ENCODE results near the gene FOXP2. TPM values are rescaled to one million over a fixed set of nuclear protein-coding genes. Genes with fewer than 3 reads are reported as not detected.
A peak's percentile ranks its signal among the peaks of the same experiment; 100 is the strongest.

The FOXP2 gene
- total and polyA plus RNA-seq, 2 experiments from 2014 or later: 1.3 to 1.5 TPM

DNA sequence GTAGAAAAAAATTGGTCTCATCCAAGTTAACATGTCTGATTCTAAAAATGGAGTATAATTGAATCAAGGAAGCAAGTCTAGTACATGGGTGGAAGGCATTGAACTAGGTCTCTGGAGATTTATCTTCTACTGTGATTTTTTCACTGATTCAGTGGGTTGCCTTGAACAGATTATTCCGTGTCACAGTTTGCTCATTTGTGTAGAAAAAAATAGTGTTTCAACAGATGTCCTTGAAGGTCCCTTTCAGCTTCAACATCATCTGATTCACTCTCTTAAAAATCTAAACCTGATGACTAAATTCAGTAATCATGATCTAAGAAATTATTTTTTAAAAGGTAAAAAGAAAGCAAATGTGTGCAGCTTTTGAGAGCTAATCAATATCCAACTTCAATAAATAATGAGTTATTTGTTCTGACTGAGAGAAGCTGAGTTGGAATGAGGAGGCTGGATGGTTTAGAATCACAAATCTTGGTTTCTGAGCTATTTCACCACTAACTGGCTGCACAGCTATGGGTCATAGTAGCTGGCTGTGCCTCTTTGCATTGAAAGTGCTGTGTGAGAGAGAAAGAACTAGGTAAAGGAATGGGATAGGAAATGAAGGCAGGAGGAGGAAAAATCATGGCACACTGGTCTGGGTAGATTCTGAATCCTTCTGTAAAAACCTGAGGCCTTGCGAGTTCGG is 285.8 kb downstream of the FOXP2 start:
- no peaks in the 10 kb centered on the region for H3K4me1 ChIP-seq (ENCODE audit: low read depth)
- H3K9me3 ChIP-seq (ENCODE audit: low read depth): no peaks in the 10 kb centered on the region
- no peak overlapping the region for H3K27ac ChIP-seq
- DNase-seq (ENCODE audit: low read depth in 1 of 2, low spot score in 1 of 2): no peak
- H3K27me3 ChIP-seq: no peaks in the 10 kb centered on the region
- no peaks in the 10 kb centered on the region for H3K36me3 ChIP-seq
- no peak overlapping the region for H3K4me3 ChIP-seq
- TF ChIP-seq, protein P1, sequence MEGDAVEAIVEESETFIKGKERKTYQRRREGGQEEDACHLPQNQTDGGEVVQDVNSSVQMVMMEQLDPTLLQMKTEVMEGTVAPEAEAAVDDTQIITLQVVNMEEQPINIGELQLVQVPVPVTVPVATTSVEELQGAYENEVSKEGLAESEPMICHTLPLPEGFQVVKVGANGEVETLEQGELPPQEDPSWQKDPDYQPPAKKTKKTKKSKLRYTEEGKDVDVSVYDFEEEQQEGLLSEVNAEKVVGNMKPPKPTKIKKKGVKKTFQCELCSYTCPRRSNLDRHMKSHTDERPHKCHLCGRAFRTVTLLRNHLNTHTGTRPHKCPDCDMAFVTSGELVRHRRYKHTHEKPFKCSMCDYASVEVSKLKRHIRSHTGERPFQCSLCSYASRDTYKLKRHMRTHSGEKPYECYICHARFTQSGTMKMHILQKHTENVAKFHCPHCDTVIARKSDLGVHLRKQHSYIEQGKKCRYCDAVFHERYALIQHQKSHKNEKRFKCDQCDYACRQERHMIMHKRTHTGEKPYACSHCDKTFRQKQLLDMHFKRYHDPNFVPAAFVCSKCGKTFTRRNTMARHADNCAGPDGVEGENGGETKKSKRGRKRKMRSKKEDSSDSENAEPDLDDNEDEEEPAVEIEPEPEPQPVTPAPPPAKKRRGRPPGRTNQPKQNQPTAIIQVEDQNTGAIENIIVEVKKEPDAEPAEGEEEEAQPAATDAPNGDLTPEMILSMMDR (IDR thresholded peaks at IDR 0.05; ENCODE audit: low read depth, low read length): no peak

GRCh38 chr7:114703677-114704076 is 289.1 kb downstream of the FOXP2 start:
- H3K36me3 ChIP-seq: no peaks in the 10 kb centered on the region
- DNase-seq (ENCODE audit: low read depth in 1 of 2, low spot score in 1 of 2): peak in 1 of 2 donors; percentile 56
- no peaks in the 10 kb centered on the region for H3K27me3 ChIP-seq
- TF ChIP-seq, protein P1 (IDR thresholded peaks at IDR 0.05; ENCODE audit: low read depth, low read length): no peak
- no peaks in the 10 kb centered on the region for H3K4me1 ChIP-seq (ENCODE audit: low read depth)
- no peak overlapping the region for H3K27ac ChIP-seq
- H3K4me3 ChIP-seq: no peak overlapping the region
- no peaks in the 10 kb centered on the region for H3K9me3 ChIP-seq (ENCODE audit: low read depth)

GRCh38 chr7:114708646-114709045 is 294.0 kb downstream of the FOXP2 start:
- DNase-seq (ENCODE audit: low read depth in 1 of 2, low spot score in 1 of 2): no peak
- H3K27ac ChIP-seq: no peak overlapping the region
- no peak overlapping the region for H3K4me3 ChIP-seq
- H3K4me1 ChIP-seq (ENCODE audit: low read depth): peaks cover 6% of the 10 kb centered on the region
- TF ChIP-seq, protein P1 (IDR thresholded peaks at IDR 0.05; ENCODE audit: low read depth, low read length): no peak
- no peaks in the 10 kb centered on the region for H3K27me3 ChIP-seq
- H3K9me3 ChIP-seq (ENCODE audit: low read depth): no peaks in the 10 kb centered on the region
- H3K36me3 ChIP-seq: no peaks in the 10 kb centered on the region

- no peaks in the 10 kb centered on the region for H3K27me3 ChIP-seq
- H3K36me3 ChIP-seq: no peaks in the 10 kb centered on the region
- H3K9me3 ChIP-seq (ENCODE audit: low read depth): no peaks in the 10 kb centered on the region
- TF ChIP-seq, protein P1 (IDR thresholded peaks at IDR 0.05; ENCODE audit: low read depth, low read length): no peak
- no peak overlapping the region for H3K27ac ChIP-seq
- peaks cover 6% of the 10 kb centered on the region for H3K4me1 ChIP-seq (ENCODE audit: low read depth)
- no peak for DNase-seq (ENCODE audit: low read depth in 1 of 2, low spot score in 1 of 2)
- no peak overlapping the region for H3K4me3 ChIP-seq
These were observed 295.9 kb downstream of the FOXP2 start for GRCh38 chr7:114710499-114710898.

DNA sequence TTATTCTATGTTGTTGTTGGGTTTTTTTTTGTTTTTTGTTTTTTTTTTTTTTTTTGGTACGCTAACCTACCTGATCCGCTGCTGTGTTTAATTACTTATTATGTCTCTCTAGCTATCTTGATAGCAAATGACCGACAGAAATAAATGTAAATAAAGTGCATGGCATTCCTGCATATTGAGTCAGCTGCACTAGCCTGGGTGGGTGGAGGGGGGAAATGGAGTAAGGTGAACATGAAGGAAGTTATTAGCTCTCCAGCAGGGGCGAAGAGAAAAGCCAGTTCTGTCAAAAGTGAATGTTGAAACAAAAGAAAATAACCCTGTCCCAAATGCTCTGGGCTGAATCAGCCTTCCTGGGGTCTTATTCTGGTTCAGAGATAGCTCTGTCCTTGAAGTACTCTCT is 296.6 kb downstream of the FOXP2 start:
- no peak overlapping the region for H3K4me3 ChIP-seq
- H3K36me3 ChIP-seq: no peaks in the 10 kb centered on the region
- DNase-seq (ENCODE audit: low read depth in 1 of 2, low spot score in 1 of 2): no peak
- no peaks in the 10 kb centered on the region for H3K27me3 ChIP-seq
- no peaks in the 10 kb centered on the region for H3K9me3 ChIP-seq (ENCODE audit: low read depth)
- H3K27ac ChIP-seq: no peak overlapping the region
- TF ChIP-seq, protein P1 (IDR thresholded peaks at IDR 0.05; ENCODE audit: low read depth, low read length): no peak
- peaks cover 6% of the 10 kb centered on the region for H3K4me1 ChIP-seq (ENCODE audit: low read depth)

All from cardiac muscle cell (in vitro differentiated cells and primary cell).